Fibroblast of lung (primary cell): ENCODE results near the gene TBATA.

Source experiments
- CTCF ChIP-seq, 2 donors: IDR thresholded peaks in 1 of 2; conservative IDR thresholded peaks in 1 of 2; 1 replicate in 1 of 2; 2 replicates in 1 of 2; pipeline ENCODE4 v1.5.1; 2011 to 2012; ENCODE audit warnings: low read length in 2 of 2, control low read depth in 1 of 2, inconsistent platforms in 1 of 2, low read depth in 1 of 2, mild to moderate bottlenecking in 1 of 2
- EZH2 ChIP-seq: IDR thresholded peaks from 2 replicates; pipeline ENCODE4 v1.5.1; 2012; ENCODE audit warnings: low read length, control low read depth, mild to moderate bottlenecking; ENCODE audit errors: missing control alignments

GRCh38 chr10:70781461-70782051 is 3.6 kb downstream of the TBATA start:
- TF ChIP-seq CTCF (conservative IDR thresholded peaks at IDR 0.05 in 1 of 2, IDR thresholded peaks at IDR 0.05 in 1 of 2; ENCODE audit: low read depth in 1 of 2, low read length in 2 of 2) (no peak), EZH2 (no peak)
